WERI-Rb-1 (cell line): Measurements from ENCODE around the gene AOPEP.

Experiments
- DNase-seq: peaks from one replicate; pipeline ENCODE4 v3.0.0-alpha.2; 2020
- H3K27ac ChIP-seq: fragments of 250-450 bp; sonication (Bioruptor Pico); 2 replicates; pipeline ENCODE4 v1.5.1; 2020; ENCODE audit warnings: mild to moderate bottlenecking, moderate library complexity
- H3K27me3 ChIP-seq: fragments of 250-450 bp; sonication (Bioruptor Pico); 2 replicates; pipeline ENCODE4 v1.5.1; 2021; ENCODE audit warnings: mild to moderate bottlenecking, low read depth, moderate library complexity; ENCODE audit not compliant: insufficient read depth, severe bottlenecking
- H3K36me3 ChIP-seq: fragments of 250-450 bp; sonication (Bioruptor Pico); 2 replicates; pipeline ENCODE4 v1.5.1; 2020; ENCODE audit warnings: mild to moderate bottlenecking, moderate library complexity
- H3K4me3 ChIP-seq: 2 replicates; pipeline ENCODE4 v1.5.1; 2011; ENCODE audit warnings: low read depth, mild to moderate bottlenecking, control low read depth, low read length
- H3K9me3 ChIP-seq: fragments of 250-450 bp; sonication (Bioruptor Pico); 2 replicates; pipeline ENCODE4 v1.5.1; 2021; ENCODE audit warnings: mild to moderate bottlenecking, moderate library complexity; ENCODE audit not compliant: severe bottlenecking
- TF ChIP-seq, protein P1 (sequence below): IDR thresholded peaks from 2 replicates; pipeline ENCODE4 v1.5.1; 2011; ENCODE audit warnings: low read depth, mild to moderate bottlenecking, control low read depth, inconsistent platforms, low read length

The AOPEP gene

GRCh38 chr9:95111716-95112115, 385.2 kb downstream of the AOPEP start:
- no peaks in the 10 kb centered on the region for H3K9me3 ChIP-seq
- TF ChIP-seq, protein P1, sequence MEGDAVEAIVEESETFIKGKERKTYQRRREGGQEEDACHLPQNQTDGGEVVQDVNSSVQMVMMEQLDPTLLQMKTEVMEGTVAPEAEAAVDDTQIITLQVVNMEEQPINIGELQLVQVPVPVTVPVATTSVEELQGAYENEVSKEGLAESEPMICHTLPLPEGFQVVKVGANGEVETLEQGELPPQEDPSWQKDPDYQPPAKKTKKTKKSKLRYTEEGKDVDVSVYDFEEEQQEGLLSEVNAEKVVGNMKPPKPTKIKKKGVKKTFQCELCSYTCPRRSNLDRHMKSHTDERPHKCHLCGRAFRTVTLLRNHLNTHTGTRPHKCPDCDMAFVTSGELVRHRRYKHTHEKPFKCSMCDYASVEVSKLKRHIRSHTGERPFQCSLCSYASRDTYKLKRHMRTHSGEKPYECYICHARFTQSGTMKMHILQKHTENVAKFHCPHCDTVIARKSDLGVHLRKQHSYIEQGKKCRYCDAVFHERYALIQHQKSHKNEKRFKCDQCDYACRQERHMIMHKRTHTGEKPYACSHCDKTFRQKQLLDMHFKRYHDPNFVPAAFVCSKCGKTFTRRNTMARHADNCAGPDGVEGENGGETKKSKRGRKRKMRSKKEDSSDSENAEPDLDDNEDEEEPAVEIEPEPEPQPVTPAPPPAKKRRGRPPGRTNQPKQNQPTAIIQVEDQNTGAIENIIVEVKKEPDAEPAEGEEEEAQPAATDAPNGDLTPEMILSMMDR: no peak
- H3K27me3 ChIP-seq: no peaks in the 10 kb centered on the region
- no peak overlapping the region for H3K4me3 ChIP-seq
- no peak overlapping the region for H3K27ac ChIP-seq
- no peak for DNase-seq
- peaks cover 45% of the 10 kb centered on the region for H3K36me3 ChIP-seq

GRCh38 chr9:95112436-95113280, 386.2 kb downstream of the AOPEP start:
- DNase-seq: no peak

DNA sequence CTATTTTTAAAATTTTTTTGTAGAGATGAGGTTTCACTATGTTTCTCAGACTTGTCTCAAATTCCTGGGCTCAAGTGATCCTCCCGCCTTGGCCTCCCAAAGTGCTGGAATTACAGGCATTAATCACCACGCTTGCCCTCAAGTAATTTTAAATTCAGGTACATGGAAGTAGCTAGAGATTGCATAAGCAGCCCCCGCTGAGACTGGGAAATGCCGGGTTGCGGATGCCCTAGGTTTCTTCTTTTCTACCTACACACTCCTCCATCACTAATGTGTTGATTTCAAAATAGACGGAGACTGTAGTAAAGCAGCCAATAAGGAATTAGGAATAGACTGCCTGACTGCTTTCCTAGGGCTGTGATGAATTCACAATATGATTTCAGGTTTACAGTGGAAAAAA, 388.6 kb downstream of the AOPEP start:
- no peaks in the 10 kb centered on the region for H3K27me3 ChIP-seq
- no peak overlapping the region for H3K4me3 ChIP-seq
- TF ChIP-seq, protein P1: no peak
- H3K27ac ChIP-seq: no peak overlapping the region
- H3K36me3 ChIP-seq: peaks cover 25% of the 10 kb centered on the region
- no peak for DNase-seq
- H3K9me3 ChIP-seq: no peaks in the 10 kb centered on the region

More at GRCh38 chr9:95112436-95113280, 386.2 kb downstream of the AOPEP start:
- no peaks in the 10 kb centered on the region for H3K9me3 ChIP-seq
- TF ChIP-seq, protein P1: no peak
- H3K4me3 ChIP-seq: no peak overlapping the region
- peaks cover 37% of the 10 kb centered on the region for H3K36me3 ChIP-seq
- no peak overlapping the region for H3K27ac ChIP-seq
- no peaks in the 10 kb centered on the region for H3K27me3 ChIP-seq

- Histone ChIP-seq H3K4me3 (no peak overlapping the region), H3K27me3 (no peaks in the 10 kb centered on the region), H3K9me3 (no peaks in the 10 kb centered on the region), H3K36me3 (peaks cover 24% of the 10 kb centered on the region), H3K27ac (no peak overlapping the region)
- TF ChIP-seq, protein P1: peak; percentile 42
- DNase-seq: no peak
Measured at GRCh38 chr9:95116002-95116807, 389.7 kb downstream of the AOPEP start.

DNA sequence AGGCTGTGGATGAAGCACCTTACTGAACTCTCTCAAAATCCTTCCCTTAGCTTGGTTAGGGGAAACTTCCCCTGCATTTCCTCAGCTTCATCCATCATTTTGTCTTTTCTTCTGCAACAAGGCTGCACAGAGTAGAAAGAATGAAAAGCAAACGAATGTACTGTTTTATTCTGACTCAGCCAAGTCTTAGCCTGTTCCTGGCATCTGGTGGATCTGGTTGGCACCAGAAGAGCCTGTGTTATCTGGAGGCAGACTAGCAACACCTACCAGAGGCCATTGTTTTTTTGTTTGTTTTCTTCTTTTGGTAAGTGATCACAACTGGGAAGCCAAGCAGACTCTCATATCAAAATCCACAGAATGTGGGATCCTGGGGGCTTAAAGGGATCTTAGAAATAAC, 390.3 kb downstream of the AOPEP start:
- Histone ChIP-seq H3K27me3 (no peaks in the 10 kb centered on the region), H3K4me3 (no peak overlapping the region), H3K27ac (no peak overlapping the region), H3K9me3 (no peaks in the 10 kb centered on the region), H3K36me3 (peaks cover 18% of the 10 kb centered on the region)
- TF ChIP-seq, protein P1: no peak
- DNase-seq: no peak
